KMS-11 (cell line): ENCODE results near the gene SORCS2.

Experiments
- H2AFZ ChIP-seq: fragments of 200-600 bp; sonication (generic); 2 replicates; pipeline ENCODE4 v1.6.1; 2016; ENCODE audit warnings: antibody characterized with exemption, mixed run types, low read depth
- H3K27ac ChIP-seq: fragments of 200-600 bp; sonication (generic); 2 replicates; pipeline ENCODE4 v1.6.1; 2016; ENCODE audit warnings: mild to moderate bottlenecking, mixed run types
- H3K27me3 ChIP-seq: fragments of 200-600 bp; sonication (generic); 2 replicates; pipeline ENCODE4 v1.6.1; 2017; ENCODE audit warnings: mild to moderate bottlenecking, low read depth, mixed run types, moderate library complexity; ENCODE audit not compliant: insufficient read depth
- H3K36me3 ChIP-seq: fragments of 200-600 bp; sonication (generic); 2 replicates; pipeline ENCODE4 v1.6.1; 2017; ENCODE audit warnings: mild to moderate bottlenecking, mixed run types; ENCODE audit not compliant: insufficient read depth
- H3K4me1 ChIP-seq: fragments of 200-600 bp; sonication (generic); 2 replicates; pipeline ENCODE4 v1.6.1; 2016; ENCODE audit warnings: mild to moderate bottlenecking, low read depth, mixed run types; ENCODE audit not compliant: poor library complexity, severe bottlenecking
- H3K4me2 ChIP-seq: fragments of 200-600 bp; sonication (generic); 2 replicates; pipeline ENCODE4 v1.7.0; 2016; ENCODE audit warnings: mild to moderate bottlenecking, mixed run types
- H3K4me3 ChIP-seq: fragments of 200-600 bp; sonication (generic); IDR thresholded peaks from 2 replicates; pipeline ENCODE4 v1.6.1; 2017; ENCODE audit warnings: low read depth, low read length, mixed read lengths; ENCODE audit not compliant: insufficient read depth
- H3K79me2 ChIP-seq: fragments of 200-600 bp; sonication (generic); 2 replicates; pipeline ENCODE4 v1.6.1; 2016; ENCODE audit warnings: low read depth, mixed run types; ENCODE audit not compliant: insufficient read depth
- H3K9ac ChIP-seq: fragments of 200-600 bp; sonication (generic); 2 replicates; pipeline ENCODE4 v1.6.1; 2016; ENCODE audit warnings: mild to moderate bottlenecking, mixed run types
- H4K20me1 ChIP-seq: fragments of 200-600 bp; sonication (generic); 2 replicates; pipeline ENCODE4 v1.6.1; 2016; ENCODE audit warnings: mild to moderate bottlenecking, mixed run types; ENCODE audit not compliant: insufficient read depth
- TF ChIP-seq, protein P1 (sequence below): fragments of 200-600 bp; sonication (generic); conservative IDR thresholded peaks from 2 replicates; pipeline ENCODE4 v1.6.1; 2017; ENCODE audit warnings: low read depth, mild to moderate bottlenecking, antibody characterized with exemption, low read length, moderate library complexity, mixed read lengths

The SORCS2 gene

GRCh38 chr4:7679406-7680040, 487.2 kb downstream of the SORCS2 start:
- H3K4me3 ChIP-seq: no peak overlapping the region
- H2AFZ ChIP-seq: no peak overlapping the region
- H3K36me3 ChIP-seq: no peaks in the 10 kb centered on the region
- TF ChIP-seq, protein P1, sequence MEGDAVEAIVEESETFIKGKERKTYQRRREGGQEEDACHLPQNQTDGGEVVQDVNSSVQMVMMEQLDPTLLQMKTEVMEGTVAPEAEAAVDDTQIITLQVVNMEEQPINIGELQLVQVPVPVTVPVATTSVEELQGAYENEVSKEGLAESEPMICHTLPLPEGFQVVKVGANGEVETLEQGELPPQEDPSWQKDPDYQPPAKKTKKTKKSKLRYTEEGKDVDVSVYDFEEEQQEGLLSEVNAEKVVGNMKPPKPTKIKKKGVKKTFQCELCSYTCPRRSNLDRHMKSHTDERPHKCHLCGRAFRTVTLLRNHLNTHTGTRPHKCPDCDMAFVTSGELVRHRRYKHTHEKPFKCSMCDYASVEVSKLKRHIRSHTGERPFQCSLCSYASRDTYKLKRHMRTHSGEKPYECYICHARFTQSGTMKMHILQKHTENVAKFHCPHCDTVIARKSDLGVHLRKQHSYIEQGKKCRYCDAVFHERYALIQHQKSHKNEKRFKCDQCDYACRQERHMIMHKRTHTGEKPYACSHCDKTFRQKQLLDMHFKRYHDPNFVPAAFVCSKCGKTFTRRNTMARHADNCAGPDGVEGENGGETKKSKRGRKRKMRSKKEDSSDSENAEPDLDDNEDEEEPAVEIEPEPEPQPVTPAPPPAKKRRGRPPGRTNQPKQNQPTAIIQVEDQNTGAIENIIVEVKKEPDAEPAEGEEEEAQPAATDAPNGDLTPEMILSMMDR: no peak
- H3K27me3 ChIP-seq: no peaks in the 10 kb centered on the region
- no peak overlapping the region for H3K27ac ChIP-seq
- H3K9ac ChIP-seq: no peak overlapping the region
- no peaks in the 10 kb centered on the region for H3K79me2 ChIP-seq
- H3K4me1 ChIP-seq: no peaks in the 10 kb centered on the region
- H4K20me1 ChIP-seq: no peaks in the 10 kb centered on the region
- no peak overlapping the region for H3K4me2 ChIP-seq

DNA sequence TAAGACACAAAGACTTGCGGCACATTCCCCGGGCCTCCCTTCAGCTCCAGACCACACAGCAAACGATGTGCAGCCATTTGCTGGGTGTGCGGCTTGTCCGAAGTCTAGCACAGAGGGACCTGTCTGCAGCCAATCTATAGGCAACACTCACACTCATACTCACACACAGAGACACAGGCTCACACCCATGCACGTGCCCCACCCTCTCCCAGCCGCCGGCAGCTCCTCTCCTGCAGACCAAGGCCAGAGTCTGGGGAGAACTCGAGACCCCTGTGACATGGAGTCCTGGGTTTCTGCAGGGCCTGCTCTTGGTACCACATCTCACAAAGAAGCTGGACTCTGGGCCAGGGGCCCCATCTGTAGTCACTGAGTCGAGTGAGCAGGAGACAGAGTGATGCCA, 487.8 kb downstream of the SORCS2 start:
- Histone ChIP-seq H3K4me3 (no peak overlapping the region), H3K27me3 (no peaks in the 10 kb centered on the region), H3K4me1 (no peaks in the 10 kb centered on the region), H4K20me1 (no peaks in the 10 kb centered on the region), H3K9ac (no peak overlapping the region), H3K79me2 (no peaks in the 10 kb centered on the region), H3K36me3 (no peaks in the 10 kb centered on the region), H3K4me2 (no peak overlapping the region), H3K27ac (no peak overlapping the region), H2AFZ (no peak overlapping the region)
- TF ChIP-seq, protein P1: no peak

GRCh38 chr4:7680731-7681130, 488.4 kb downstream of the SORCS2 start:
- H3K79me2 ChIP-seq: no peaks in the 10 kb centered on the region
- H3K4me3 ChIP-seq: no peak overlapping the region
- no peaks in the 10 kb centered on the region for H3K27me3 ChIP-seq
- no peaks in the 10 kb centered on the region for H3K36me3 ChIP-seq
- H2AFZ ChIP-seq: no peak overlapping the region
- no peak overlapping the region for H3K4me2 ChIP-seq
- no peak overlapping the region for H3K27ac ChIP-seq
- no peak overlapping the region for H3K9ac ChIP-seq
- no peaks in the 10 kb centered on the region for H4K20me1 ChIP-seq
- TF ChIP-seq, protein P1: no peak
- H3K4me1 ChIP-seq: no peaks in the 10 kb centered on the region

- Histone ChIP-seq H3K9ac (no peak overlapping the region), H3K4me1 (no peaks in the 10 kb centered on the region), H4K20me1 (no peaks in the 10 kb centered on the region), H3K27ac (no peak overlapping the region), H3K4me2 (no peak overlapping the region), H3K36me3 (no peaks in the 10 kb centered on the region), H3K27me3 (no peaks in the 10 kb centered on the region), H3K79me2 (no peaks in the 10 kb centered on the region), H3K4me3 (no peak overlapping the region), H2AFZ (no peak overlapping the region)
- TF ChIP-seq, protein P1: no peak
Measured at GRCh38 chr4:7683126-7683703, 490.9 kb downstream of the SORCS2 start.
